Gastrocnemius medialis (tissue), 4 donors: Measurements from ENCODE around the gene SLAIN2.

Experiments
- CTCF ChIP-seq, 5 experiments: fragments of 450-650 bp in 3 of 5; fragments of 200-600 bp in 2 of 5; sonication (generic) in 2 of 5; IDR thresholded peaks in 4 of 5; conservative IDR thresholded peaks in 1 of 5; 1 replicate in 4 of 5; 2 replicates in 1 of 5; pipeline ENCODE4 v1.5.1; 2016 to 2019; ENCODE audit warnings: antibody characterized with exemption in 5 of 5, mild to moderate bottlenecking in 3 of 5, moderate library complexity in 3 of 5
- POLR2A ChIP-seq, 2 donors: fragments of 450-650 bp; IDR thresholded peaks; one replicate each; pipeline ENCODE4 v1.6.1; 2017; ENCODE audit warnings: antibody characterized with exemption in 2 of 2, mild to moderate bottlenecking in 2 of 2, moderate library complexity in 2 of 2

DNA sequence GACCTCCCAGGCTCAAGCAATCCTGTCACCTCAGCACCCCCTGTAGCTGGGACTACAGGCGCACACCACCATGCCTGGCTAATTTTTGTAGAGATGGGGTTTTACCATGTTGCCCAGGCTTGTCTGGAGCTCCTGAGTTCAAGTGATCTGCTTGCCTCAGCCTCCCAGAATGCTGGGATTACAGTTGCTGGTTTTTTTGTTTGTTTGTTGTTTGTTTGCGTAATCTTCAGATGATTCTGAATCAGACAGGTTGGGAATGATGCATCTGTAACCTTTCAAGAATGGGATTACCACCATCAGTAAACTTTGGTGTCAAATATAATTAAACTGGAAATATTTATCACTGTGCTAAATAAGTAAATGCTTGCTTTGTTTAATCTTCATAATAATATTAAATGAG is 79.8 kb downstream of the SLAIN2 start:
- TF ChIP-seq CTCF (IDR thresholded peaks at IDR 0.05 in 4 of 5, conservative IDR thresholded peaks at IDR 0.05 in 1 of 5) (no peak), POLR2A (IDR thresholded peaks at IDR 0.05) (no peak)
